Mesendoderm (in vitro differentiated cells): ENCODE results near the gene PNKP.

Experiments used
- DNase-seq: peaks from one replicate; pipeline ENCODE4 v3.0.0; 2013
- H2AK5ac ChIP-seq: 2 replicates; pipeline ENCODE4 v1.6.1; 2013; ENCODE audit warnings: low read length, inconsistent platforms
- H2BK120ac ChIP-seq: 2 replicates; pipeline ENCODE4 v1.6.1; 2013; ENCODE audit warnings: low read depth, mild to moderate bottlenecking, low read length, moderate library complexity, mixed read lengths
- H2BK15ac ChIP-seq: replicated peaks from 2 replicates; pipeline ENCODE4 v1.6.1; 2013; ENCODE audit warnings: low read depth, mild to moderate bottlenecking, moderate library complexity
- H2BK5ac ChIP-seq: 2 replicates; pipeline ENCODE4 v1.6.1; 2013; ENCODE audit warnings: low read length, inconsistent platforms
- H3K18ac ChIP-seq: 2 replicates; pipeline ENCODE4 v1.6.1; 2013; ENCODE audit warnings: mild to moderate bottlenecking, low read length, mixed read lengths
- H3K23ac ChIP-seq: one replicate; pipeline ENCODE4 v1.6.1; 2013; ENCODE audit warnings: low read length
- H3K27ac ChIP-seq: 2 replicates; pipeline ENCODE4 v1.5.1; 2013; ENCODE audit warnings: low read depth, mild to moderate bottlenecking, inconsistent platforms, low read length, moderate library complexity
- H3K27me3 ChIP-seq: 2 replicates; pipeline ENCODE4 v1.6.1; 2013; ENCODE audit warnings: low read length, control low read depth, mild to moderate bottlenecking, inconsistent platforms; ENCODE audit not compliant: insufficient read depth, poor library complexity
- H3K36me3 ChIP-seq: 2 replicates; pipeline ENCODE4 v1.6.1; 2013; ENCODE audit warnings: low read length, inconsistent platforms; ENCODE audit not compliant: control insufficient read depth, insufficient read depth
- H3K4ac ChIP-seq: one replicate; pipeline ENCODE4 v1.6.1; 2013; ENCODE audit warnings: low read depth, mild to moderate bottlenecking, low read length, moderate library complexity
- H3K4me1 ChIP-seq: 2 replicates; pipeline ENCODE4 v1.6.1; 2013; ENCODE audit warnings: low read depth, low read length, inconsistent platforms; ENCODE audit not compliant: control insufficient read depth
- H3K4me2 ChIP-seq: 2 replicates; pipeline ENCODE4 v1.6.1; 2013; ENCODE audit warnings: low read length
- H3K4me3 ChIP-seq: 2 replicates; pipeline ENCODE4 v1.5.1; 2013; ENCODE audit warnings: mild to moderate bottlenecking, low read length
- H3K56ac ChIP-seq: one replicate; pipeline ENCODE4 v1.6.1; 2013; ENCODE audit warnings: low read length
- H3K79me1 ChIP-seq: 2 replicates; pipeline ENCODE4 v1.6.1; 2013; ENCODE audit warnings: low read length, inconsistent platforms
- H3K79me2 ChIP-seq: 2 replicates; pipeline ENCODE4 v1.6.1; 2013; ENCODE audit warnings: mild to moderate bottlenecking, low read length; ENCODE audit not compliant: control insufficient read depth, insufficient read depth
- H3K9ac ChIP-seq: 2 replicates; pipeline ENCODE4 v1.6.1; 2013; ENCODE audit warnings: low read length, inconsistent platforms
- H4K5ac ChIP-seq: one replicate; pipeline ENCODE4 v1.6.1; 2013; ENCODE audit warnings: low read length
- H4K8ac ChIP-seq: one replicate; pipeline ENCODE4 v1.6.1; 2013; ENCODE audit warnings: low read depth, mild to moderate bottlenecking, control low read depth, low read length, moderate library complexity
- WGBS: extraction: QIAGEN DNeasy Blood & Tissue Kit; methylation state at CpG from one replicate; pipeline ENCODE4 v1.1.7; 2013; ENCODE audit warnings: low lambda C conversion rate, missing lambda C conversion rate; ENCODE audit not compliant: insufficient coverage; ENCODE audit errors: extremely low coverage; 5-methylcytosine and 5-hydroxymethylcytosine counted together

PNKP gene

DNA sequence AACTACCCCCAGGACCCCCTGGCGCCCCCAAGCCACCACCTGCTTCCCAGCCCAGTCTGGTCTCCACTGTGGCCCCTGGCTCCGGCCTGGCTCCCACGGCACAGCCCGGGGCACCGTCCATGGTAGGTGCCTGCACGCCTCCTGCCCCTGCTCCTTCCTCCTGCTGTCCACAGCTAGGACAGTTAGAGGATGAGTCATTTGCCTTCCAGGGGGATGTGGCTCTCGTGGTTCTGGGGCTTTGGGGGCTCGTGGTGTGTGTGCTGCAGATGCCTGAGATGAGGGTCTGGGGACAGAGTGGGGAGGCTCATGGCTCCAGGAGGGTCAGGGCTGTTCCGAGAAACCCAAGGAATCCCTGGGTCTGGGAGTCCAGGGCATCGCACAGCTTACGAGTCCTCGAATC, 36.6 kb downstream of the PNKP start:
- no peak overlapping the region for H2BK120ac ChIP-seq
- peaks cover 1% of the 10 kb centered on the region for H3K36me3 ChIP-seq

DNA sequence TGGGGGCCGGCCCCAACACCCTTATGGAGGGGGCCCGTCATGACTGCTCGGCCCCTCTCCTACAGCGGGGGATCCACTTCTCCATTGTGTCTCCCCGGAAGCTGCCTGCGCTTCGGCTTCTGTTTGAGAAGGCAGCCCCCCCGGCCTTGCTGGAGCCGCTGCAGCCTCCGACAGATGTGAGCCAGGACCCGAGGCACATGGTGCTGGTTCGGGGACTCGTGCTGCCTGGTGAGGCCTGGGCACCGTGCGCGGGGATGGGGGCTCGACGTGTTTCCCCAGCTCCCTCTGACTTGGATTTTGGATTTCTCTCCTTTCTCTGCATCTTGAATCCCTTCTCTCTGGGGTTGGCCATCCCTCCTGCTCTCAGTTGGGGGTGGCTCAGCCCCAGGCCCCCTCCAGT, 37.7 kb downstream of the PNKP start:
- no peak for DNase-seq
- Histone ChIP-seq H2AK5ac (no peak overlapping the region), H3K4me3 (no peak overlapping the region), H3K4ac (no peak overlapping the region), H3K56ac (no peak overlapping the region), H3K79me1 (peaks cover 5% of the 10 kb centered on the region), H2BK15ac (no peak overlapping the region), H3K79me2 (no peaks in the 10 kb centered on the region), H3K18ac (no peak overlapping the region), H3K23ac (no peak overlapping the region), H4K8ac (no peak overlapping the region), H4K5ac (no peak overlapping the region), H3K36me3 (peaks cover 1% of the 10 kb centered on the region), H3K27ac (no peak overlapping the region), H2BK120ac (no peak overlapping the region), H3K4me1 (no peaks in the 10 kb centered on the region), H3K4me2 (no peak overlapping the region), H2BK5ac (no peak overlapping the region), H3K9ac (no peak overlapping the region), H3K27me3 (no peaks in the 10 kb centered on the region)
- no CpG with 5 or more reads among the region's 18 CpGs for WGBS

More for the DNA sequence above, 36.6 kb downstream of the PNKP start:
- H3K18ac ChIP-seq, result no peak overlapping the region
- H2BK5ac ChIP-seq, result no peak overlapping the region
- no CpG with 5 or more reads among the region's 12 CpGs for WGBS
- H3K27me3 ChIP-seq, result no peaks in the 10 kb centered on the region
- H3K4ac ChIP-seq, result no peak overlapping the region
- no peaks in the 10 kb centered on the region for H3K4me1 ChIP-seq
- no peak overlapping the region for H3K4me3 ChIP-seq
- H3K56ac ChIP-seq, result no peak overlapping the region
- peaks cover 5% of the 10 kb centered on the region for H3K79me1 ChIP-seq
- no peak overlapping the region for H2BK15ac ChIP-seq
- H3K4me2 ChIP-seq, result no peak overlapping the region
- no peak overlapping the region for H3K27ac ChIP-seq
- H3K9ac ChIP-seq, result no peak overlapping the region
- no peak overlapping the region for H4K5ac ChIP-seq
- no peak for DNase-seq
- no peaks in the 10 kb centered on the region for H3K79me2 ChIP-seq
- H3K23ac ChIP-seq, result no peak overlapping the region
- H4K8ac ChIP-seq, result no peak overlapping the region
- H2AK5ac ChIP-seq, result no peak overlapping the region

DNA sequence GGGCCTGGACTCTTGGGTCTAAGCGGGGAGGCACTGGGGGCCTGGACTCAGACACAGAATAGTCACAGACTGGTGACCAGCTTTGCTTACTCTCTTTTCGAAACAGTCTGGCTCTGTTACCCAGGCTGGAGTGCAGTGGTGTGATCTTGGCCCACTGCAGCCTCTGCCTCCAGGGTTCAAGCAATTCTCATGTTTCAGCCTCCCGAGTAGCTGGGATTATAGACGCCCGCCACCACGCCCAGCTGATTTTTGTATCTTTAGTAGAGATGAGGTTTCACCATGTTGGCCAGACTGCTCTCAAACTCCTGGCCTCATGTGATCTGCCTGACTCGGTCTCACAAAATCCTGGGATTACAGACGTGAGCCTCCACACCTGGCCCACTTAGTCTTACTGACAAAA, 38.2 kb downstream of the PNKP start:
- peaks cover 1% of the 10 kb centered on the region for H3K36me3 ChIP-seq
- DNase-seq, result no peak
- H2BK15ac ChIP-seq, result no peak overlapping the region
- H3K4me1 ChIP-seq, result no peaks in the 10 kb centered on the region
- no peaks in the 10 kb centered on the region for H3K27me3 ChIP-seq
- no peak overlapping the region for H3K4ac ChIP-seq
- no CpG with 5 or more reads among the region's 8 CpGs for WGBS
- no peak overlapping the region for H3K9ac ChIP-seq
- H3K79me1 ChIP-seq, result peaks cover 5% of the 10 kb centered on the region
- H3K79me2 ChIP-seq, result no peaks in the 10 kb centered on the region
- H3K4me2 ChIP-seq, result no peak overlapping the region
- no peak overlapping the region for H3K4me3 ChIP-seq
- H3K18ac ChIP-seq, result no peak overlapping the region
- H3K23ac ChIP-seq, result no peak overlapping the region
- no peak overlapping the region for H3K56ac ChIP-seq
- H2AK5ac ChIP-seq, result no peak overlapping the region
- H3K27ac ChIP-seq, result no peak overlapping the region
- H4K8ac ChIP-seq, result no peak overlapping the region
- no peak overlapping the region for H2BK120ac ChIP-seq
- no peak overlapping the region for H2BK5ac ChIP-seq
- H4K5ac ChIP-seq, result no peak overlapping the region

DNA sequence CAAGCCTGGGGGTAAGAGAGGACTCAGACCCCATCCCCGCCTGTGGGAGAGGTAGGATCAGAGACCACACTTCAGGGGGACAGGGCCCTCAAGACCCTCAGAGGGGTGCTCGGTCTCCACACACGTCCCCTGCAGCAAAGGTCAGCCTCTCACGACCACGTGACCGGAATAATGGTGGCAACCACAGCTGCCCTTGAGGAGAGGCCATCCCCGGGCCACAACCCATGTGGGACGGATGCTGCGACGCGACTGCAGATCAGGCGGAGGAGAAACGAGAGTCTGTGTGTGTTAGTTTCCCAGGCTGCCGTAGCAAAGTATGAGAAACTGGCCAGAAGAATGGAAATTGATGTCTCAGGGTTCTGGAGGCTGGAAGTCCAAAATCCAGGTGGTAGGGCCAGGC, 40.3 kb downstream of the PNKP start:
- no peak for DNase-seq
- H3K79me1 ChIP-seq, result peaks cover 11% of the 10 kb centered on the region
- no peak overlapping the region for H3K18ac ChIP-seq
- no peak overlapping the region for H2BK15ac ChIP-seq
- no peak overlapping the region for H3K4me2 ChIP-seq
- no peaks in the 10 kb centered on the region for H3K27me3 ChIP-seq
- no peak overlapping the region for H3K9ac ChIP-seq
- no peak overlapping the region for H2BK5ac ChIP-seq
- WGBS, result no CpG with 5 or more reads among the region's 14 CpGs
- peaks cover 2% of the 10 kb centered on the region for H3K36me3 ChIP-seq
- no peaks in the 10 kb centered on the region for H3K4me1 ChIP-seq
- H4K5ac ChIP-seq, result no peak overlapping the region
- H3K27ac ChIP-seq, result no peak overlapping the region
- no peak overlapping the region for H3K23ac ChIP-seq
- H3K56ac ChIP-seq, result no peak overlapping the region
- H2AK5ac ChIP-seq, result no peak overlapping the region
- H3K79me2 ChIP-seq, result peaks cover 3% of the 10 kb centered on the region
- H2BK120ac ChIP-seq, result no peak overlapping the region
- H3K4ac ChIP-seq, result no peak overlapping the region
- no peak overlapping the region for H4K8ac ChIP-seq
- H3K4me3 ChIP-seq, result no peak overlapping the region

DNA sequence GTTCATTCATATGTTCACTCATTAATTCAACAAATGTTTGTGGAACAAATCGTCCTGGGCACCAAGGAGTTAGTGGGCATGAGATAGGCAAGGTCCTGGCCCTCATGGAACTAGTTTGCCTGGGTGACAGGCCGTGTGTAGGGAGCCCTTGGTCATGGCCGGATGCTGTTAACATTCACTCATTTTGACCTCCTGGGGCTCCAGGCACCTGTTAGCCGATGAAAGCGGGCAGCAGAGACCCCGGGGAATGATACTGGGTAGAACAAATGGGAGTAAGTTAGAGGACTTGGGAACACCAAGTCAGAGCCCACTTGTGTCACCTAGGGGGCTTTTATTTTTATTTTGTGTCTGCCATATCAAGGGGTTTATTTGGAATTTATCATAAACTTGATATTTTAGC, 42.7 kb downstream of the PNKP start:
- Histone ChIP-seq H3K56ac (no peak overlapping the region), H3K79me2 (peaks cover 3% of the 10 kb centered on the region), H3K4ac (no peak overlapping the region), H3K23ac (no peak overlapping the region), H2AK5ac (no peak overlapping the region), H4K8ac (no peak overlapping the region), H2BK120ac (no peak overlapping the region), H3K4me1 (no peaks in the 10 kb centered on the region), H2BK5ac (no peak overlapping the region), H3K79me1 (peaks cover 14% of the 10 kb centered on the region), H3K18ac (no peak overlapping the region), H3K27me3 (no peaks in the 10 kb centered on the region), H3K4me3 (no peak overlapping the region), H2BK15ac (no peak overlapping the region), H3K36me3 (peaks cover 2% of the 10 kb centered on the region), H4K5ac (no peak overlapping the region), H3K9ac (no peak overlapping the region), H3K4me2 (no peak overlapping the region), H3K27ac (no peak overlapping the region)
- no CpG with 5 or more reads among the region's 6 CpGs for WGBS
- no peak for DNase-seq

DNA sequence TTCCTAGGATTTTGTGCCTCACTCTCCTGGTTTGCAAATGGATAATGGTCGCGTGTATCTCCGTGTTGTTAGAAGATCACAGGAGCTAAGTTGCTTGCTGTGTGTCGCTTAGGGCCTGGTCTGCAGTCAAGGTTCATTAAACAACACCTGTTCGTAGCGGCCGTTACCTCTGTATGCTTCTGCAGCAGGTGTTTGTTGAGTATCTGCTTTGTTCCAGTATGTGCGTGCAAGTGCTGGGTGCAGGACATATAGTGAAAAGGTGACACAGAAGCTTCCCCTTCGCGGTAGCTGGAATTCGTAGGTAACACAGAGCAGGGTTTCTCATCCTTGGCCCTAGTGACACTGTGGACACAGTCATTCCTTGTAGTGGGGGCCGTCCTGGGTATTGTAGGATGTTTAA, 43.9 kb downstream of the PNKP start:
- WGBS, result no CpG with 5 or more reads among the region's 12 CpGs
- no peak overlapping the region for H3K27ac ChIP-seq
- H2BK5ac ChIP-seq, result no peak overlapping the region
- H3K4me3 ChIP-seq, result no peak overlapping the region
- H3K79me1 ChIP-seq, result peaks cover 18% of the 10 kb centered on the region
- no peak overlapping the region for H2BK120ac ChIP-seq
- H3K79me2 ChIP-seq, result peaks cover 14% of the 10 kb centered on the region
- H4K5ac ChIP-seq, result no peak overlapping the region
- H3K4ac ChIP-seq, result no peak overlapping the region
- H3K4me2 ChIP-seq, result no peak overlapping the region
- peaks cover 2% of the 10 kb centered on the region for H3K36me3 ChIP-seq
- H3K56ac ChIP-seq, result no peak overlapping the region
- H3K9ac ChIP-seq, result no peak overlapping the region
- H3K27me3 ChIP-seq, result no peaks in the 10 kb centered on the region
- H3K18ac ChIP-seq, result no peak overlapping the region
- H3K23ac ChIP-seq, result no peak overlapping the region
- H2AK5ac ChIP-seq, result no peak overlapping the region
- H4K8ac ChIP-seq, result no peak overlapping the region
- H3K4me1 ChIP-seq, result no peaks in the 10 kb centered on the region
- no peak for DNase-seq
- H2BK15ac ChIP-seq, result no peak overlapping the region
